Activated gamma-delta T cell treated with Interleukin-2 at 50 U/mL for 16 hours (primary cell): ENCODE results near the gene KBTBD7.

ENCODE experiments used
- DNase-seq: peaks from one replicate; pipeline ENCODE4 v3.0.0-alpha.2; 2020

The KBTBD7 gene

GRCh38 chr13:41193919-41194824 is at the start of gene KBTBD7:
KBTBD7 (minus strand) TSS chr13:41194569; CDS start chr13:41194257, 312 bp downstream.
- DNase-seq: peak; percentile 87

- DNase-seq: no peak
Observed at GRCh38 chr13:41241626-41242025, 47.3 kb upstream of the KBTBD7 start.

- DNase-seq: no peak
Observed at GRCh38 chr13:41236369-41236768, 42.0 kb upstream of the KBTBD7 start.

GRCh38 chr13:41232578-41233480 is 38.5 kb upstream of the KBTBD7 start:
- no peak for DNase-seq

GRCh38 chr13:41231786-41232185 is 37.4 kb upstream of the KBTBD7 start:
- DNase-seq: no peak

GRCh38 chr13:41231025-41231677 is 36.8 kb upstream of the KBTBD7 start:
- no peak for DNase-seq

GRCh38 chr13:41229356-41229755 is 35.0 kb upstream of the KBTBD7 start:
- no peak for DNase-seq

- DNase-seq: no peak
Observed at GRCh38 chr13:41224113-41225110, 30.0 kb upstream of the KBTBD7 start.

GRCh38 chr13:41222259-41222852 is 28.0 kb upstream of the KBTBD7 start:
- peak; percentile 47 for DNase-seq

- DNase-seq: no peak
Observed at GRCh38 chr13:41220401-41220800, 26.0 kb upstream of the KBTBD7 start.

- DNase-seq: no peak
Observed at GRCh38 chr13:41216160-41216559, 21.8 kb upstream of the KBTBD7 start.

- no peak for DNase-seq
Observed at GRCh38 chr13:41213919-41214318, 19.6 kb upstream of the KBTBD7 start.

GRCh38 chr13:41213316-41213715 is 18.9 kb upstream of the KBTBD7 start:
- no peak for DNase-seq

GRCh38 chr13:41212881-41213280 is 18.5 kb upstream of the KBTBD7 start:
- no peak for DNase-seq

GRCh38 chr13:41211062-41211461 is 16.7 kb upstream of the KBTBD7 start:
- DNase-seq: no peak

- DNase-seq: no peak
Observed at GRCh38 chr13:41206467-41206866, 12.1 kb upstream of the KBTBD7 start.

GRCh38 chr13:41203810-41204209 is 9.4 kb upstream of the KBTBD7 start:
- DNase-seq: no peak

- DNase-seq: no peak
Observed at GRCh38 chr13:41200126-41200525, 5.8 kb upstream of the KBTBD7 start.

- no peak for DNase-seq
Observed at GRCh38 chr13:41199526-41199925, 5.2 kb upstream of the KBTBD7 start.

- DNase-seq: no peak
Observed at GRCh38 chr13:41199079-41199478, 4.7 kb upstream of the KBTBD7 start.

- DNase-seq: no peak
Observed at GRCh38 chr13:41196620-41197019, 2.3 kb upstream of the KBTBD7 start.
